Activated CD8-positive, alpha-beta T cell treated with anti-CD3 and anti-CD28 coated beads for 36 hours (primary cell): ENCODE data around the gene DTNA. TPM values are rescaled to one million over a fixed set of nuclear protein-coding genes. Genes with fewer than 3 reads are reported as not detected.

Source experiments
- ATAC-seq: fragments of 200-7000 bp; cut with Tn5 transposase; one replicate; pipeline ENCODE4 v1.10.0; 2021; ENCODE audit warnings: mild to moderate bottlenecking, moderate library complexity
- CTCF ChIA-PET: fragments of 350-600 bp; sonication (Branson Sonifier 250); formaldehyde crosslinking; loops from one replicate; lab custom pipeline; 2021; ENCODE audit warnings: antibody characterized with exemption; lab: Charles Lee
- POLR2A ChIA-PET: fragments of 350-600 bp; sonication (Branson Sonifier 250); formaldehyde crosslinking; loops from one replicate; lab custom pipeline; 2021; ENCODE audit warnings: antibody characterized with exemption; lab: Charles Lee
- DNase-seq: peaks from one replicate; pipeline ENCODE4 v3.0.0-alpha.2; 2020
- H3K27ac Mint-ChIP-seq: one replicate; pipeline ENCODE4 v1.8.0; 2021; ENCODE audit warnings: mild to moderate bottlenecking, mixed read lengths
- H3K27me3 Mint-ChIP-seq: one replicate; pipeline ENCODE4 v1.8.0; 2021; ENCODE audit warnings: mixed read lengths
- H3K36me3 Mint-ChIP-seq: one replicate; pipeline ENCODE4 v1.8.0; 2021; ENCODE audit warnings: low read depth, mixed read lengths
- H3K4me1 Mint-ChIP-seq: one replicate; pipeline ENCODE4 v1.8.0; 2021; ENCODE audit warnings: low read depth, mixed read lengths
- H3K4me3 Mint-ChIP-seq: one replicate; pipeline ENCODE4 v1.8.0; 2021; ENCODE audit warnings: mild to moderate bottlenecking, moderate library complexity, mixed read lengths
- H3K9me3 Mint-ChIP-seq: one replicate; pipeline ENCODE4 v1.8.0; 2021; ENCODE audit warnings: mixed read lengths
- CTCF ChIP-seq: fragments of 200-600 bp; IDR thresholded peaks from one replicate; pipeline ENCODE4 v1.8.0; 2022; ENCODE audit warnings: antibody characterized with exemption, mild to moderate bottlenecking
- intact Hi-C: fragments of 100-400 bp; cut with micrococcal nuclease; formaldehyde crosslinking; loops from one replicate; pipeline ENCODE4 v1.10.0; 2022
- total RNA-seq, 2 experiments: library from RNA; stranded (reverse); gene quantifications; one replicate each; pipeline ENCODE4 v1.2.3, GENCODE V29; 2021

DTNA gene
- total RNA-seq, 2 experiments from 2014 or later, result 0.40 to 0.41 TPM

GRCh38 chr18:34691614-34692013 lies 18.5 kb upstream of the DTNA start:
- Mint-ChIP-seq H3K27ac (no peak overlapping the region), H3K4me3 (no peak overlapping the region), H3K9me3 (no peaks in the 10 kb centered on the region), H3K36me3 (no peaks in the 10 kb centered on the region), H3K4me1 (no peaks in the 10 kb centered on the region), H3K27me3 (peaks cover 11% of the 10 kb centered on the region)
- DNase-seq, result no peak
- TF ChIP-seq CTCF, result no peak
- intact Hi-C loops, result no loop called here
- CTCF ChIA-PET, result interaction anchor here (1.1 kb wide), 1 partner anchor 29 kb away, joined by 4 read pairs; no protein-coding TSS in a partner anchor
- POLR2A ChIA-PET, result no interaction called here
- no peak for ATAC-seq

- ChIA-PET CTCF (interaction anchor here (2.0 kb wide), 1 partner anchor 33 kb away, joined by 5 read pairs; no protein-coding TSS in a partner anchor), POLR2A (no interaction called here)
- intact Hi-C loops, result no loop called here
- no peak overlapping the region for H3K4me3 Mint-ChIP-seq
- no peak overlapping the region for H3K27ac Mint-ChIP-seq
- no peaks in the 10 kb centered on the region for H3K36me3 Mint-ChIP-seq
- no peak for TF ChIP-seq CTCF
- peaks cover 11% of the 10 kb centered on the region for H3K27me3 Mint-ChIP-seq
- ATAC-seq (no peak), DNase-seq (no peak)
- H3K9me3 Mint-ChIP-seq, result no peaks in the 10 kb centered on the region
- H3K4me1 Mint-ChIP-seq, result no peaks in the 10 kb centered on the region
Observed at GRCh38 chr18:34694591-34695165, 15.4 kb upstream of the DTNA start.

- Mint-ChIP-seq H3K9me3 (no peaks in the 10 kb centered on the region), H3K27me3 (peaks cover 11% of the 10 kb centered on the region), H3K4me3 (no peak overlapping the region), H3K36me3 (no peaks in the 10 kb centered on the region), H3K27ac (no peak overlapping the region), H3K4me1 (no peaks in the 10 kb centered on the region)
- intact Hi-C loops, result no loop called here
- ChIA-PET POLR2A (no interaction called here), CTCF (no interaction called here)
- ATAC-seq (no peak), DNase-seq (no peak)
- TF ChIP-seq CTCF, result no peak
Observed at GRCh38 chr18:34695310-34695709, 14.8 kb upstream of the DTNA start.

GRCh38 chr18:34696671-34697070 lies 13.4 kb upstream of the DTNA start:
- DNase-seq (no peak), ATAC-seq (no peak)
- Mint-ChIP-seq H3K36me3 (no peaks in the 10 kb centered on the region), H3K4me1 (no peaks in the 10 kb centered on the region), H3K4me3 (no peak overlapping the region), H3K9me3 (no peaks in the 10 kb centered on the region), H3K27ac (no peak overlapping the region), H3K27me3 (peaks cover 7% of the 10 kb centered on the region)
- ChIA-PET CTCF (no interaction called here), POLR2A (no interaction called here)
- no peak for TF ChIP-seq CTCF
- intact Hi-C loops, result no loop called here

- DNase-seq (no peak), ATAC-seq (no peak)
- Mint-ChIP-seq H3K27ac (no peak overlapping the region), H3K4me1 (no peaks in the 10 kb centered on the region), H3K36me3 (no peaks in the 10 kb centered on the region), H3K27me3 (peaks cover 3% of the 10 kb centered on the region), H3K9me3 (no peaks in the 10 kb centered on the region), H3K4me3 (no peak overlapping the region)
- no peak for TF ChIP-seq CTCF
- CTCF ChIA-PET, result no interaction called here
- intact Hi-C loops, result no loop called here
- POLR2A ChIA-PET, result no interaction called here
Observed at GRCh38 chr18:34697233-34697632, 12.9 kb upstream of the DTNA start.
